A673 (cell line): ENCODE results near the gene SVOPL.

Source experiments
- EZH2 ChIP-seq: fragments of 200-600 bp; sonication (generic); IDR thresholded peaks from 2 replicates; pipeline ENCODE4 v1.6.1; 2017; ENCODE audit warnings: borderline replicate concordance, low read depth, mild to moderate bottlenecking, mixed read lengths, antibody characterized with exemption, low read length; ENCODE audit not compliant: poor library complexity, severe bottlenecking
- TF ChIP-seq, protein P1 (sequence below): fragments of 300-800, 200-600 bp; sonication (generic); conservative IDR thresholded peaks from 2 replicates; pipeline ENCODE4 v1.5.1; 2017; ENCODE audit warnings: low read depth, mild to moderate bottlenecking, antibody characterized with exemption, low read length, moderate library complexity, mixed read lengths

DNA sequence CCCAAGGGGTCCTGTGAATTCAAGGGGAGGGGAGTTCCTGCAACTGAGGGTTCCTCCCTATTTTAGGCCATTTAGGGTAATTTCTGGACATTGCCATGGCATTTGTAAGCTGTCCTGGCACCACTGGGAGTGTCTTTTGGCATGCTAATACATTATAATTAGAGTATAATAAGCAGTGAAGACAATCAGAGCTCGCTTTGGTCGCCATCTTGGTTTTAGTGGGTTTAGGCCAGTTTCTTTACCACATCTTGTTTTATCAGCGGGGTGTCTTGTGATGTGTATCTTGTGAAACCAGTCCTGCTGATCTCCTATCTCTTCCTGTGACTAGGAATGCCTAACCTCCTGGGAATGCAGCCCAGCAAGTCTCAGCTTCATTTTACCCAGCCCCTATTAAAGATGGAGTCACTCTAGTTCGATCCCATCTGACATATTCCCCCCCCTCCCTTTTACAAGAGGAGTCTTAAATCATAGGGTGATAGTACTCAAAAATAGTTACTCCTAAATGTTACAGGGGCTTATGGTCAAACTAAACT is 43.2 kb downstream of the SVOPL start:
- TF ChIP-seq, protein P1, sequence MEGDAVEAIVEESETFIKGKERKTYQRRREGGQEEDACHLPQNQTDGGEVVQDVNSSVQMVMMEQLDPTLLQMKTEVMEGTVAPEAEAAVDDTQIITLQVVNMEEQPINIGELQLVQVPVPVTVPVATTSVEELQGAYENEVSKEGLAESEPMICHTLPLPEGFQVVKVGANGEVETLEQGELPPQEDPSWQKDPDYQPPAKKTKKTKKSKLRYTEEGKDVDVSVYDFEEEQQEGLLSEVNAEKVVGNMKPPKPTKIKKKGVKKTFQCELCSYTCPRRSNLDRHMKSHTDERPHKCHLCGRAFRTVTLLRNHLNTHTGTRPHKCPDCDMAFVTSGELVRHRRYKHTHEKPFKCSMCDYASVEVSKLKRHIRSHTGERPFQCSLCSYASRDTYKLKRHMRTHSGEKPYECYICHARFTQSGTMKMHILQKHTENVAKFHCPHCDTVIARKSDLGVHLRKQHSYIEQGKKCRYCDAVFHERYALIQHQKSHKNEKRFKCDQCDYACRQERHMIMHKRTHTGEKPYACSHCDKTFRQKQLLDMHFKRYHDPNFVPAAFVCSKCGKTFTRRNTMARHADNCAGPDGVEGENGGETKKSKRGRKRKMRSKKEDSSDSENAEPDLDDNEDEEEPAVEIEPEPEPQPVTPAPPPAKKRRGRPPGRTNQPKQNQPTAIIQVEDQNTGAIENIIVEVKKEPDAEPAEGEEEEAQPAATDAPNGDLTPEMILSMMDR = no peak
- TF ChIP-seq EZH2 = no peak
